ENCODE data around the gene SCFD2. TPM values are rescaled to one million over a fixed set of nuclear protein-coding genes. Genes with fewer than 3 reads are reported as not detected.

Gene SCFD2
- total and polyA plus RNA-seq, 4 donors = 4.3 to 28.8 (median 7.4) TPM

- no peak for TF ChIP-seq GABPA (IDR thresholded peaks at IDR 0.05 in 1 of 2, conservative IDR thresholded peaks at IDR 0.05 in 1 of 2)
Observed at GRCh38 chr4:53118676-53119075, 247.2 kb downstream of the SCFD2 start (continued).

- Histone ChIP-seq H3K36me3 (ENCODE audit: control insufficient read depth in 4 of 4, insufficient read depth in 3 of 4, low read depth in 1 of 4, low read length in 3 of 4) (no peaks in the 10 kb centered on the region), H3K27me3 (ENCODE audit: control insufficient read depth in 4 of 4, insufficient read depth in 4 of 4, low read length in 3 of 4) (no peaks in the 10 kb centered on the region), H3K27ac (ENCODE audit: low read depth in 1 of 2, low read length in 2 of 2) (no peak overlapping the region), H3K4me3 (ENCODE audit: low read depth in 1 of 3, low read length in 3 of 3) (no peak overlapping the region), H3K9me3 (ENCODE audit: control insufficient read depth in 4 of 4, low read length in 3 of 4) (no peaks in the 10 kb centered on the region), H3K4me1 (ENCODE audit: control insufficient read depth in 4 of 4, insufficient read depth in 4 of 4, low read length in 3 of 4) (peaks cover 0 to 7% (median 3%) of the 10 kb centered on the region in 4 donors), H3K9ac (ENCODE audit: low read depth in 1 of 2, low read length in 2 of 2) (no peak overlapping the region)
- 80% methylated on average over 1 of the region's 1 CpG for WGBS
- TF ChIP-seq REST (IDR thresholded peaks at IDR 0.05) (no peak), SP1 (IDR thresholded peaks at IDR 0.05) (no peak), CTCF (IDR thresholded peaks at IDR 0.05; ENCODE audit: low read depth, low read length, missing input control) (no peak), EGR1 (IDR thresholded peaks at IDR 0.05; ENCODE audit: low read depth in 2 of 2) (no peak), FOXA2 (IDR thresholded peaks at IDR 0.05) (no peak), GABPA (IDR thresholded peaks at IDR 0.05 in 1 of 2, conservative IDR thresholded peaks at IDR 0.05 in 1 of 2) (no peak), FOXA1 (IDR thresholded peaks at IDR 0.05) (no peak), RAD21 (IDR thresholded peaks at IDR 0.05) (no peak), HNF4A (conservative IDR thresholded peaks at IDR 0.05) (no peak), ZBTB33 (IDR thresholded peaks at IDR 0.05) (no peak), TAF1 (conservative IDR thresholded peaks at IDR 0.05) (no peak), MAX (IDR thresholded peaks at IDR 0.05) (no peak), NR2F2 (IDR thresholded peaks at IDR 0.05) (no peak), ATF3 (IDR thresholded peaks at IDR 0.05) (no peak), JUND (IDR thresholded peaks at IDR 0.05) (no peak)
- no peak for DNase-seq (ENCODE audit: low spot score)
Observed at GRCh38 chr4:53116954-53117353, 248.9 kb downstream of the SCFD2 start.
